ENCODE results near the gene BCAS3.
"Not testable (repeated sequence)": the region's sequence is repeated elsewhere in the genome, so short reads cannot be mapped to it uniquely, and the experiment has no call there.

BCAS3 gene

DNA sequence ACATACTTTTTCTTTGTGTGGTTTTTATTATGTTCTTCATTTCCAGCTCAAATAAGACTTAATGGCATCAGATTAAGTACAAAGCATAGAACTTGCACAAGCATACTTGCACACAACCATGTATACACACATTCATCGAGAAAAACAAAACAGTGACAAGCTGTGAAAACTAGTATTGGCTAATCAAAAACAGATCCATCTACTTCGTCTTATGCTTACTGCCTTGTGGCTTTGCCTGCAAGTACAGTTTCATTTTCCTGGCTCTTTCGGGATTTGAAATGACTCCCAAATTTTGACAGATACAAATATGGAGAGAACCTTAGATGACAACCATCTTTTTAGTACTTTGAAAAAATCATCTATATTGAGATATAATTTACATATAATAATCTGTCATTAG is 338.3 kb downstream of the BCAS3 start:
- DNase-seq: no peak

DNA sequence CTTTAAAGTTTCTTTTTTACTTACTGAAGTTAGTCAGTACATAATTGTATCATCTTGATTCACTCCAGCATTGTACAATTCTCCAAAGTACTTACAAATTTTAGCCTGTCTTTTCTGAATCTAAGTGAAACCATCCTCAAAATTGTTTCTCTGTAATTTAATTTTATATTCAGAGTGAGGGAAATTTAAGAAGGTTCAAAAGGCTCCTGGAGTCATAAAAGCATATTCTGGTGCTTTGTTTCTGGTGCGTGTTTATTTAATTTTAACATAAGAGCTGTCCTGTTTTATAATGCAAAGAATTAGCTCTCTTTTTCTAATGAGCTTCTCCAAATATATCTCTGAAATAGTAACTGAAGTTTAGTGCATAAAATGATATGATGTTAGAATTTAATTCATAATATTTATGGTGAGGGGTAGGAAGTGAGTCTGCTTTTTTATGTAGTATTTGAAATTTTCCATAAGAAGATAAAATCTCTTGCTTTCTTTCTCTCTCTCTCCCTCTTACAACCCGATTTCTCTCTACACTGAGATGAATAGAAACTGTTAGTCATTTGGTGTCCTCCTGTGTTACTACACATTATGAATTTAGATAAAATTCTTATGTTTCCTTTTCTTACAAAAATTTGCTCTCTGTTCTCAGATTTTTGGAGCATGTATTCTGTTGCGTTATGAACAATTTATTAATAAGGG is 339.8 kb downstream of the BCAS3 start:
- DNase-seq: no peak

DNA sequence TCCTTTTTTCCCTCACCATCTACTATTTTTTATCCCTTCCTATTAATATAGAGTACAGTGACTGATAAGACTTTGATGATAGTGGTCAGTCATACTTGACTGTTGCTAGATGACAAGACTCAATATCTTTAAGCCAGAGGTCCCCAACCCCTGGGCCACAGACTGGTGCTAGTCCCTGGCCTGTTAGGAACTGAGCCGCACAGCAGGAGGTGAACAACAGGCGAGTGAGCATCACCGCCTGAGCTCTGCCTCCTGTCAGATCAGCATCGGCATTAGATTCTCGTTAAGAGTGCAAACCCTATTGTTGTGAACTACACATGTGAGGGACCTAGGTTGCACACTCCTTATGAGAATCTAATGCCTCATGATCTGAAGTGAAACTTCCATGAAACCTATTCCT is 341.3 kb downstream of the BCAS3 start:
- no peak for DNase-seq

DNA sequence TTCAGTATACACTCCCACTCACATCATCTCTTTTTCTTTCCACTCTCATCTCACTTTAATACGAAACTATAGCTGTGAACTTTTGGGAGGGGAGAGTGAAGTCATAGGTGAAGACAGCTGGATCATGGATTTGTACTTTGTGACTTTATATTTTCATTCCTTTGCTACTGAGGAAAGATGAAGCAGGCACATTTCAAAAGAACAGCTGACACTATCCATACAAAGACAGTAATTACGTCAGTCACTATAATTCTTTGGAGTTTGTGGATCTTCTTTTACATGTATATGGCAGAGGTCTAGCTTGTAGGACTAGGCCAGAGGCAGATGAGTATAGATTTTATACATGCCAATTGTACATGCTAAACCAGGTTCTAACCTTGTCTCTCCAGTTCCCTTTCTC is 346.3 kb downstream of the BCAS3 start:
- no peak for DNase-seq

DNA sequence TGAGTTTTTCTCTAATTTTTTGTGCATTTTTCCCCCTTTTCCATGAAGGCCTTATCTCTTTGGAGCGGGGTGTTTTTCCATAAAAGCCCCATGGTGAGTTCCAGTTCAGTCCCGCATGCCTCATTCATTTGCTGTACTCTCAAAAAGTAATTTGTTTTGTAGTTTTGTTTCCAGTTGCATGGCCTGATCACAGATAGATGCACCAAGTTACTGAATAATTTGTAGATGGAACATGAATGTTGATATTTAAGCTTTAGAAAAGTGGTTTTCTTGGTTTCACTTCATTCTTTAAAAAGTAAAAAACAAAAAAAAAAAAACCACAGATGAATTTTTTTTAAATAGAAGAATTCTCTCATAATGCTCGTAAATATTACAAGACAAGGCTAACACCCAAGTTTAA is 349.2 kb downstream of the BCAS3 start:
- DNase-seq: no peak

DNA sequence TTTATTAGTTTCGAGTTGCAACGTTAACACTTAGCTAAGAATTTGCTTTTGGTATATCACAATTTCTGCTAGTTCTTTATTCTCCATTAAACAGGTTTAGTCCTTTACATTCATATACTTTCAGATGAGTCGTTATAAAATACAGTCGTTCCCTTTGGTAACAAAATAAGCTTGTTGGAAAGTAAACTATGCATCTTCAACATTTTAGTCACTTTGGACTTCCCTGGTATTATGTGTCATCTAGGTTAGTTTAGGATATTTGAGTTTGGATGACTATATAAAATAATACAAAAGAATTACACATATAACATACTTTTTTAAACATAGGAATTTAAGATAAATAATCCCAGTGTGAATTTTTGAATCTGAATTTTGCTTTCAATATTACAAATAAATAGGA is 351.5 kb downstream of the BCAS3 start:
- DNase-seq: no peak

DNA sequence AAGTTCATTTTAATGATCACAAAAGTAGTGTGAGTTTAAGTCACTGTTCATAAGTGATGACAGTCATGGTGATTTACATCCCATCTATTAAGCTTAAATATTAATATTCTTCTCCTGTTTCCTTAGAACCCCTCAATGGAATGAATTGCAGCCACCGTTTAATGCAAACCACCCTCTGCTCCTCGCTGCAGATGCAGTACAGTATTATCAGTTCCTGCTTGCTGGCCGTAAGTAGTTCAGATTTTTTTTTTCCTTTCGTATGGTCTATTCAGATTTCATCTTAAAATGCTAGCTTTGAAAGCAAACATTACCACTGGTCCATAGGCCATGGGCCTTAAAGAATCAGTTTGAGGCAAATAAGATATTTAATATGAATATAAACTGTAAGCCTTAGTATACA is 363.0 kb downstream of the BCAS3 start:
- DNase-seq: no peak

DNA sequence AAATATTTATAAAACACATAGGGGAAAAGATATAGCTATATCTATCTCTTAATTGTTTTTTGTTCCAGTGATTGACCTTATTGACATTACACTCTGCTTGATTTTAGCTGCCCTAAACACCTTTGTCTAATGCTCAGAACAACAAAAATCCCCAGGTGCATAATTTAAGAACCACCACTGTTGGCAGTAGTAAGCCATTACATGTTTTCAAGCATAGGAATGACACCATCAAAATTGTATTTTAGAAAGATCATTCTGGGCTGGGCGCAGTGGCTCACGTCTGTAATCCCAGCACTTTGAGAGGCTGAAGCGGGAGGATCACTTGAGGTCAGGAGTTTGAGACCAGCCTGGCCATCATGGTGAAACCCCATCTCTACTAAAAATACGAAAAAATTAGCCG is 364.7 kb downstream of the BCAS3 start:
- DNase-seq: not testable (repeated sequence)

DNA sequence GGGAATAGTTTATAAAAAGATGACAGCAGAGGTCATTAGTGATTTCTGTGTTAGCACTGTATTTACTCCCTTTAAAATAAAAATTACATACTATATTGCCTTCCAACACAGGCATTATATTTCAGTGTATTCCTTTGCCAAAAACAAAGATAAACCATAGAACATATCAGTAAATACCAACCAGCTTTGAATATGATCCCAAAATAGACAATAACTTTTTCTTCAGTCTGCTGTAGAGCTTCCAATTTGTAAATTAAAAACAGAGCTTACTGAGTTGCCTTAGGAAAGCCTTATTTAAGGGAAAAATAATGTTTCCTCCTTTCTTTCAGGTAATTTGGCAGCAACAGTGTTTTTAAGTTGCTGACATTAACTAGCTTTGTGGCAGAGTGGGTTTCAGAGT is 369.9 kb downstream of the BCAS3 start:
- no peak for DNase-seq

DNA sequence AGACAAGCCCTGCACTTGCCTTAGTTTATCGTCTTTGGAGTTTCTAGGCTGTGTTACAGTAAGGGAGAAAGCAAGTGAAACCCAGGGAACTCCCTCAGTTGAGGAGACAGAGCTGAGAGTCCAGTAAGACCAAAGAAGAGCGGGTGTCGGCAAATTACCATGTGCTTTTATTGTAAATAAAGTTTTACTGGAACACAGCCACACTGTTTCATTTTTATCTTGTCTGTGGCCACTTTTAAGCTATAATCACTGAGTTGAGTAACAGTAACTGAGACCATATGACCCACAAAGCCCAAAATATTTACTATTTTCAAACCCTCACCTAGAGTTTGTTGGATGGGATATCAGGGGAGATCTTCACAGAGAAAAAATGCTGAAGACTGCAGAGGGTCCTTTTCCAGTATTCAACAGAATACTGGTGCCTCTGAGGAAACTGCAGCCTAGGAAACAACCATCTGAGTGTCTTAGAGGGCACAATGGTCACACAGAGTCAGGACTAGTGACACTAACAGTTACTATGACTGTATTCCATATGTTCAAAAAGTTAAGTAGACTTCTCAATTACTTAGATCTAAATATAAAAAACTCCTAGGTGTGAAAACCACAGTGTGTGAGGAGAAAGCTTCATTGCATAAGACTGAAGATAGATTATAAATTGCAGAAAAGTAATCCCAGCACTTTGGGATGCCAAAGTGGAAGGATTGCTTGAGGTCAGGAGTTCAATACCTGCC is 370.9 kb downstream of the BCAS3 start:
- DNase-seq: no peak

DNA sequence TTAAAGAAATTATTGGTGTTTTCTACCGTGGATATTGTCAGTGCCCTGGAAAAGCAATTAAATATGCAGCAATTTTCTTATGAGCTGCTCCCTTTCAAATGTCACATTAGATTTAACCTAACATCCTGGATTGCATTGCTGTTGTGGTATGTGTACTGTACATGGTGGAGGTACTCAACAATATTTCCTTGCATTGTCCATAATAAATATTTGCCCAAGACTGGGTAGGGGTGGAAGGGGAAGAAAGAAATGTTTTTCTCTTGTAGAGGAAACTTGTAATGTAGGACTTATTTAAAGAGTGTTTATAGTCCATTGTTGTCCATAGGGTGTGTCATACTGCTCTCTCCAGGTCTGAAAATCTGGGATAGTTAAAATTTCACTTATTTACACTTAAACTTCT is 375.8 kb downstream of the BCAS3 start:
- no peak for DNase-seq

DNA sequence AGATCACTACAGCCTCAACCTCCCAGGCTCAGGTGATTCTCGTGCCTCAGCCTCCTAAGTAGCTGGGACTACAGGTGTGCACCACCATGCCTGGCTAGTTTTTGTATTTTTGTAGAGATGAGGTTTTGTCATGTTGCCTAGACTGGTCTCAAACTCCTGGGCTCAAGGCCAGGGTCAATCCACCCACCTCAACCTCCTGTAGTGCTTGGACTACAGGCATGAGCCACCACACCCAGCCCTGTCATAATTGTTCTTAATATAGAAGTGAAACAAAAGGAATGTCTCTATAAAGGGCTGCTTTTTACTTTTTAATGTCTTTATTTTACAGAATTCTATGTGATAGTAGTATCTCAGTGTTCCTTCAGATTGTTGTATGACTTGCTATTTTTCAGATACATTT is 376.8 kb downstream of the BCAS3 start:
- no peak for DNase-seq

DNA sequence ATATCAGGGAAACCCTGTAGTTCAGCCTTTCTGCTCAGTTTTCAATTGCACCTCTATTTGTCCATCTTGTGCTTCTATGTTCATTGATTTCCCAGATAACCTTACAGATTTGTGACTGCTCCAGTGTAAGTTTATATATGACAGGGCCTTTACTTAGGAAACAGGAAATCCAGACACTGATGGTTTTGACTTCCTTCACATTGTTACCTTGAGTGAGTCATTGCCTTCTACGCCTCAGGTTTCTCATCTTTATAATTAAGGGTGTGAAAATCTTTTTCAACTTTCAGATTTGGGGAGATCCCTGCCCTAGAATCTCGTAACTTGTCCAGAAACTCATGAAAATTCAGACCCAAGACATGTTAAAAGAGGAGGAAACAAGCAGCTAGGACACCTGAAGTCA is 379.6 kb downstream of the BCAS3 start:
- DNase-seq: no peak

DNA sequence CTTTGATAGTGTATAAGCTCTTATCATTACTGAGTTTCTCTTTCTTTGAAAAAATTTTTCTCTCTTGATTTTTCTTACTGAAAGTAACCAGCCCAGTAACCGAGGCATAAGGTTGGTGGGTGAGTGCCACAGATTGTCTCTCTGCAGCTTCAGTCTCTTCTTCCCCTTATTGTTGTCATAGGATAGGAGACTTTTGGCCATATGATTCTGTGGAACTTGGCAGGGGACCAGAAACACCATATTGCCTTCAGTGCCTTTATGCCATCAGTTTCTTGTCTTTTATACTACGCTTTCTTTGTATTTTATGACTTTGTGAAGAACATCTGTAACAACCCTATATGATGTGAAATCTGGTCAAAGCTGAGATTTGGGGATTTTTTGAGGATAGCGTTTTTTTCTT is 380.4 kb downstream of the BCAS3 start:
- DNase-seq: no peak

DNA sequence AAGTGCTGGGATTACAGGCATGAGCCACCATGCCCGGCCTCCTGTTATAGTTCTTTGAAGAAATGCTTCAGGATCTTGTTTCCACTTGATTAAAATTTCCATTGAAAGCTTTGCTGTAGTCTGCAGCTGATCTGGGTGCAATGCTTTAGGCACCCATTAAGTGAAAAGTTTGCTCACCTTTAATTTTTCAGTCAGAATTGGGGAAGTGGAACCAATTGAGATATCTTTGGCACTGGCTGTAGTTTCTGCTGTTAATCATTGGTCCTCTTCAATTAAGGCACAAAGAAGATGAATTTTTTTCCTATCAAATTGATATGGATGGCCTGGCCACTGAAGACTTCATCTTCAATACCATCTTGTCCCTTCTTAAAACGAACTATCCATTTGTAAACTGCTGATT is 385.9 kb downstream of the BCAS3 start:
- no peak for DNase-seq

DNA sequence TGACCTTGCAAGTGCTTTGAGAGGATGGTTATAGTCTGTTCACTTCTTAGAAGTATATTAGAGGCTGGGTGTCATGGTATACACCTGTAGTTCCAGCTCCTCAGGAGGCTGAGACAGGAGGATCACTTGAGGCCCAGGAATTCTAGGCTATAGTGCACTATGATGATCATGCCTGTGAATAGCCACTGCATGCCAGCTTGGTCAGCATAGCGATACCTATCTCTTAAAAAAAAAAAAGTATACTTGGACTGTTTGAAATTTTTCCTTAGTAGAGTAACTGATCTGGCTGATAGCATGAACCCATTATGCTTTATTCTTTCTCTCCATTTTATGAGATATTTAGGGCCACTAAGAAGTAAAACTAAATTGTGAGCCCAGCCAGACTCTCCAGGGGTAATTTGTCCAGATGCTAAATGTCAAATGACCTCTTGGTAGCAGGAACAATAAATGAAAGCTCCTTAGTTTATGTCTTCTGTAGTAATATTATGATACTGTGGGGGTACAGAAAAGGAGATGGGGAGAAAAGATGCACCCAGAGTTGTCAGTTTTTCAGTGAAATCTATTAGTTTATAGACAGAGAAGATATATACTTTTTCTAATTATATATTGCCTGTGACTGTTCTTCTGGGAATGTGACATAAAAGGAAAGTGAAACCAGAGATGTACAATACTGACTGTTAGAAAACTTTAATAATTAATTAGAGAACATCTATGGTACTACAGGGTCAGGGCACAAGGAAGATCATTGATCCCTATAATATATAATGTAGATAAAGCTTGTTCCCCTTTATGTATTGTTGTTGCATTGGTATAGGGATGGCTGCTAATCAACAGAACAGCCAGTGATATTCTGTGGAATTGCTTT is 386.7 kb downstream of the BCAS3 start:
- no peak for DNase-seq

DNA sequence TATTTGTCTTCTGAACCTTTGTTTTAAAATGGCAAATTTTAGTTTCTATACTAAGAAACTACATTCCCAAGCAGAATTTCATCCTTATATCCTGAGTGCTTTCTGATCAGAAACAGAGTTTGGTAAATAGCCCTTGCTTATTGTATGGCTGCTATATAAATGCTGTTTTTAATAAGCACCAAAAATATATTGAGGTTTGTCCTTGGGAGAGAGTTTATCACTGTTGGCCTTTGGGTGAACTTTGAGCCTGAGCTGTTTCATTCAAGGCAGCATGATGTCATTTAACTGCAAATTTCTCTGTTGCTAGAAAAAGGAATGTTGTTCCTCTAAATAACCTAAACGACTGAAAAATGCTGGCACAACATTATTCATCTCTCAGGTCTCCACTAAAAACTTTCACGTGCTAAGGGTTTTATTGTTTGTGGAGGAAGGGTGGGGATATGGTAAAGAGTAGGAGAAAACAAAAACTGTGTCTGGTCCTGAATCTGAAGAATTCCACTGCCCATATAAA is 387.7 kb downstream of the BCAS3 start:
- DNase-seq: no peak

DNA sequence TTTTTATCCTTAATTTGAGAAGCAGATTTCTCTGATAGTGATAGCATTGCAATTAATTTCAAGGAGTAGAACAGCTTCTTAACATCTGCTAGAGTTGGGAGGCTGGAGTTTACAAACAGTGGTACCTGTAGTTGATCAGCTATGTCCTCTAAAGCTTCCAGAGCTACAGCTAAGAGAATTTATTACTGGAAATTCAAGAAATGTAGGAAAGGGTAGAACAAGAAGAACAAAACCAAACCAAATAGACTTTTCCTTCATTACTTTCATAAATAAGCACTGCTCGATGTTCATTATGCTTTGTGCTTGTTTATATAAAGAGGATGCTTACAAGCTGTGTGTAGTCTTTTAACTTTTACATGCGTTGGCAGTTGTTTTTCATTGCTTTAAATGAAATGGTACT is 388.4 kb downstream of the BCAS3 start:
- no peak for DNase-seq

DNA sequence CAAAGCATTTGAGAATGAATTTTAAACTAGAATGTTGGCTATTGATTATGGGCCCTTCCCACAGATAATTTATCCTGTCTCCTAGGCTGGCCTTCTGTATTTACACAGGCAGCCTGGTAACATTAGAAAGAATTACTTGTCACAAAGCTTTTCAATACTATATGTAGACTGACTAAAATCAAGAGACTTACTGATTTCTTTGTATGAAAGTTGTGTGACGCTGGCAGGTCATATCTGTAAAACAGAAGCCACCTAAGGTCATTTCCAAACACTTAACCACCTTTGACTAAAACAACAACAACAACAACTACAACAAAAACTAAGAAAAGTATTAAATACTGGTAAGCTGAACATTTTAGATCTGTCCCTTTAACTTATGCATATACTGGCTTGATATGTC is 393.0 kb downstream of the BCAS3 start:
- no peak for DNase-seq

DNA sequence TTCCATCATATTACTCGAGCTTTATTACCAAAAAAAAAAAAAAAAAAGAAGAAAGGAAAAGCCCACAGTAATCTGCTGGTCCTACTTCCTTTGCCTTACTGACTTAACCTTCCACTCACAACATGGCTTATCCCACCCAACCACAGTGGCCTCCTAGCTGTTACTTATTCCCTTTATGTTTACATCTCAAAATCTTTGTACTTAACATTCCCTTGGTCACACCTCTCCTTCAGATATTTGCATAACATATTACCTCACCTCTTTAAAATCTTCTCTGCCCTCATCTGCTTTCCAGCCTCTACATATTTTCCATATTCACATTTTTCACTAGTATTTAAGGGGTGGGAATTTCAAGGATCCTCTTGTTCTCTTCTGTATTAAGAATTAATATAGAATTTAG is 395.0 kb downstream of the BCAS3 start:
- DNase-seq: no peak

DNA sequence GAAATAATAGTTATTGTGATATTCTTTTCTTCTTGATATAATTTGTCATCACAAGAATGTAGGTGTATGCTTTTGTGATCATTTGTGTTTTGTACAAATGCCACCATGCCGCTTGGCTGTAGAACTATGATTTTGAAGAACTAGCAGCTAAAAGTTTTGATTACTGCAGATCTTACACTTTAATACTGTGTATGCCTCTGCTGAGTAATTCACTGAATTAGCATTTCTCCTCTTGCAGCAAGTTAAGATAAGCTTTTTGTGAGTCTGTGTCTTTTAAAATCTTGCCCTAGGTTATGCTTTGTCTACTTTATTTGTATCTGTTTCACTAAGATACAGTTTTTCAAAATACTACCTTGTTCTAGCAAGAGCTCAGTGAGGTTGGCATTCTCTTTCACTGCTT is 395.5 kb downstream of the BCAS3 start:
- DNase-seq: no peak

DNA sequence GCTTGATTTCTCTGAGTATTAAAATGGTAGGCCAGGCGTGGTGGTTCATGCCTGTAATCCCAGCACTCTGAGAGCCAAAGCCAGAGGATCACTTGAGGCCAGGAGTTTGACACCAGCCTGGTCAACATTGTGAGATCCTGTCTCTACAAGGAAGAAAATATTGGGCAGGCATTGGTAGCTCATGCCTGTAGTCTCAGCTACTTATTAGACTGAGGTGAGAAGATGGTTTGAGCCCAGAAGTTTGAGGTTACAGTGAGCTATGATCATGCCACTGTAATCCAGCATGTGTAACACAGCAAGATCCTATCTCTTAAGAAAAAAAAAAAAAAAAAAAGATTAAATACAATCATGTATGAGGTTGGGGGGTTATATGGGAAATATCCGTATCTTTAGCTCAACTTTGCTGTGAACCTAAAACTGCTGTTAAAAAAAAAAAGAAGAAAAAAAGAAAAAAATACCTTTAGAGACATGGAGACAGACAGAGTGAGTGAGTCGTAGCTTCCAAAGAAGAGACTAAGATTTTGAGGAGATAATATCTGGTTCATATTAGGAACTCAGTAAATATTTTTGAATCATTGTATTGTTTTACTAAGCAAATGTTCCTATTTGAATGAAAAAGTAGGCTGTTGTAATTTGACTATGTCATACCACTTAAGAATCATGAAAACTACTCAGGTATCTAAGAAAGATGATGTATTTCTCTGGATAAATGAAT is 396.3 kb downstream of the BCAS3 start:
- no peak for DNase-seq

DNA sequence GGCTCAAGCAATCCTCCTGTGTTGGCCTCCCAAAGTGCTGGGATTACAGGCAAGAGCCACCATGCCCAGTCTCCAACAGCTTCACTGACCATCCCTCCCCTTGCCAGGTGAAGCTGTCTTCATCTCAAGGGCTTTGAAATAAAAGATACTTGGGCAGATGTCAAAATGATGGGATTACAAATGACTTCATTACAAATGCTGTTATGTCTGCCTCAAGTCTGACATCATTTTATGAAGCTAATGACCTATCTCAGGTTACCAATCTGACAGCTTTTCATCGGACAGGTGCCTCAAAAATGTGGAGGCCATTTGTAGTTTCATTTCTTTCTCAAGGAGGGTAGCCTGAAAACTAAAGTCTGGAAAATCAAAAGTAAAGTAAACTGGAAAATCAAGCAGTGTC is 398.3 kb downstream of the BCAS3 start:
- DNase-seq: no peak

All from CD4-positive, alpha-beta T cell treated with Interleukin-1 beta for 1 hour (primary cell).